Muscle layer of colon (tissue), 2 donors: ENCODE data around the gene KLC4.

Source experiments
- H3K27ac ChIP-seq: one replicate; pipeline ENCODE4 v1.7.0; 2013; ENCODE audit warnings: low read depth, mild to moderate bottlenecking, low read length, moderate library complexity
- H3K27me3 ChIP-seq, 2 donors: one replicate each; pipeline ENCODE4 v1.7.0; 2013; ENCODE audit warnings: low read length in 2 of 2, mild to moderate bottlenecking in 2 of 2; ENCODE audit not compliant: insufficient read depth in 2 of 2, control insufficient read depth in 1 of 2
- H3K36me3 ChIP-seq: one replicate; pipeline ENCODE4 v1.7.0; 2013; ENCODE audit warnings: mild to moderate bottlenecking, low read length; ENCODE audit not compliant: insufficient read depth
- H3K4me1 ChIP-seq: one replicate; pipeline ENCODE4 v1.7.0; 2013; ENCODE audit warnings: mild to moderate bottlenecking, low read length; ENCODE audit not compliant: insufficient read depth
- H3K4me3 ChIP-seq, 2 donors: one replicate each; pipeline ENCODE4 v1.7.0; 2013; ENCODE audit warnings: low read length in 2 of 2, low read depth in 1 of 2, mild to moderate bottlenecking in 1 of 2, moderate library complexity in 1 of 2
- H3K9ac ChIP-seq: one replicate; pipeline ENCODE4 v1.7.0; 2013; ENCODE audit warnings: low read length
- H3K9me3 ChIP-seq: one replicate; pipeline ENCODE4 v1.7.0; 2013; ENCODE audit warnings: mild to moderate bottlenecking, low read length
- donor health status: abdominal sarcoma.
- donor health status: Adenocarcinoma of cecum.

The KLC4 gene

DNA sequence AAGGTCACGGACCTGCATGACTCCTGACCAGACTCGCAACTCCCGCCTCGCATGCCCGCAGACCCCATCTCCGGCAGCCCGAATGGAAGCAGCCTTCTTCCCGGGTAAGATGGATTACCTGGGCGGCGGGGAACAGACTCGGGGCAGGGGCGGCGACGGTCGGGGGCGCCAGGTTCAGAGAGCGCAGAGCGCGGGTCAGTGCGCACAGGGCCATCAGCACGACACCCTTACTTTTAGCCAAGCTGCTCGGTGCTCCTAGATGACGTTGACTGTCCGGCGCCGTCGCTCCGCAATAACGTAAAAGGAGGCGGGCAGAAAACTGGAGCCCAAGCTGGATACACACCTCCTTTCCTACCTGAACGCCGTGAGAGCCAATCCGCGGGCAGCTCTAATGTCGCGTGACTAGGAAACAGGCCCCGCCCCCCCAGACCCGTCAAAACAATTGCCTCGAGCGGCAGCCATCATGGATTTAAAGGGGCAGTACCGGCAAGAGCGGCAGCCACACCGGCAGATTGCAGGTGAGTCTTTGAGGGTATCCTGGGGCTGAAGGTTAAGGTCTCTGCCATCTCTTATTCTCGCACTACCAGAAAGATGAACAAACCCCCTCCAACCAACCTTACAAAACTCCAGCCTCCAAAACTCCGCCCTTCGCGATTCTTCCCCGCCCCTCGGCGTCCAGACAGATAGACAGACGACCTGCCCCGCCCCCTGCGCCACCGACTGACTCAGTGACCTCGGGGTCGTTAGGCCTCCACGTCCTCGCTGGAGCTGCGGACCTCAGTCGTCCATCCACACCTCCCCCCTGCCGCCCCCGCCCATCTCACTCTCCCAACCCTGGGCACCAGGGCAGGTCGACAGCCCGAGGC lies at the start of gene KLC4, which contains the start of gene MRPL2:
TSS of gene KLC4 (plus strand) at position 464 of the 866 bp plus-strand sequence. CDS start 1,705 bp downstream, outside the sequence.
TSS of gene MRPL2 (minus strand) at position 267 of the 866 bp plus-strand sequence. CDS start at position 214, 53 bp downstream.
- Histone ChIP-seq H3K27ac (peak within 1 kb of the TSS; percentile 93), H3K9ac (peak within 1 kb of the TSS; percentile 82), H3K9me3 (no peaks in the 10 kb centered on the region), H3K36me3 (peaks cover 24% of the 10 kb centered on the region), H3K27me3 (no peaks in the 10 kb centered on the region), H3K4me1 (peaks cover 28% of the 10 kb centered on the region), H3K4me3 (peak within 1 kb of the TSS; percentile 83 to 97)

GRCh38 chr6:43011207-43011606 lies 48.2 kb upstream of the KLC4 start:
- peaks cover 57% of the 10 kb centered on the region for H3K36me3 ChIP-seq
- no peaks in the 10 kb centered on the region for H3K27me3 ChIP-seq
- H3K27ac ChIP-seq: no peak overlapping the region
- H3K4me1 ChIP-seq: peaks cover 28% of the 10 kb centered on the region
- no peak overlapping the region for H3K9ac ChIP-seq
- H3K4me3 ChIP-seq: no peak overlapping the region
- no peaks in the 10 kb centered on the region for H3K9me3 ChIP-seq

DNA sequence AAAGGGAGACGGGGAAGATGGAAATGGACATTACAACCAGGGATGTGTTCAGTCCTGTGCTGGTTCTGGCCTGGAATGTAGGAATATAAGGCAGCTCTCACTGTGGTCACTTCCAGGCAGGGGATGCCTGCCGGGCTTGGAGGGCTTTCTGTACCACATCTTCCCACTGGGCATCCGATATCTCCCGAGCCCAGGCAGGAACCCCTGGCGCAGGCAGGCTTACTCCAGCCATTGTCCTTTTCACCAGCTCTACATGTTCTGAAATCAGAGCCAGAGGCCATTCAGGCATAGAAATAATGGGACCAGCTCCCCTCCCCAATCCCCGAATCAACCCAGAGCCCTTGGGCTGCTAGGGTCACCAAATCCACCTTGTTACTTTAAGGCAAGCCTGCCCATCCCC lies 47.1 kb upstream of the KLC4 start:
- H3K27me3 ChIP-seq: no peaks in the 10 kb centered on the region
- H3K9ac ChIP-seq: peak overlapping the region; percentile 72
- H3K4me1 ChIP-seq: peaks cover 39% of the 10 kb centered on the region
- no peak overlapping the region for H3K4me3 ChIP-seq
- no peak overlapping the region for H3K27ac ChIP-seq
- H3K9me3 ChIP-seq: no peaks in the 10 kb centered on the region
- H3K36me3 ChIP-seq: peaks cover 48% of the 10 kb centered on the region

DNA sequence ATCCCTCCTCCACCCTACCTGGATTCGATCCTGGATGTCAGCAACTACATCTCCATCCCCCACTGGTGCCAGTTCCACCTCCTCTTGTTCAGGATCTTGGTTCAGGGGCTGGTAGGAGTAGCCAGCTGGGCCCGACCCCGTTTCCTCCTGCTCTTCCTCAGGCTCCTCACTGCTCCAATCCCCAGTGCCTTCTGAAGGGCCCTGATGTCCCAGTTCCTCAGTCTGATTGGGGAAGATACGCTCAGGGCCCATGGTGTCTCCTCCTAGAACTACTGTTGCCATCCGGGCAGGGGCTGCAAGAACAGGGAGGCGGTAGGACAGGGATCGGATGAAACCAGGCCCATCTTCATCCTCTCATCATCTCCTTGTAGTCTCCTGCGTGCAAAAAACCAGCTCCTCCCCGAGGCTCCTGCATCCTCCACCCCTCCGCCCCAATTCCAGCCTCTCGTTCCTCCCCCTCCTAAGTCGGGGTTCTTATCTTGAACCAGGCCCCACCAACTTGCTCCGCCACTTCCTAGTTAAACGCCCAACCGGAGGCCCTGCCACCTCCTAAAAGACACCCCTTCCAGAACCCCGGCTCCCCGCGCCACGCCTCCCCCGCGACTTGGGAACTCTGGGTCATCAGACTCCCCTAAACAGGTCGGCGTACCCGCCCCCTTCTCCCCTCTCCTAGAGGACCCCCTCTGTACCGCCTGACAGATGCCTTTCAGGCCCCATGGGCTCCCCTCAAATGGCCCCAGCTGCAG lies 46.2 kb upstream of the KLC4 start:
- peaks cover 39% of the 10 kb centered on the region for H3K4me1 ChIP-seq
- H3K36me3 ChIP-seq: peaks cover 46% of the 10 kb centered on the region
- no peaks in the 10 kb centered on the region for H3K27me3 ChIP-seq

GRCh38 chr6:43013843-43014433 lies 45.5 kb upstream of the KLC4 start, which contains the start of the genes KLHDC3 and MEA1:
TSS of gene KLHDC3 (plus strand) at chr6:43014249. CDS start at chr6:43017193, 2,944 bp downstream.
TSS of gene MEA1 (minus strand) at chr6:43013946. CDS start at chr6:43013813, 133 bp downstream.
- H3K9me3 ChIP-seq: no peaks in the 10 kb centered on the region
- H3K9ac ChIP-seq: peak within 1 kb of the TSS; percentile 85
- H3K36me3 ChIP-seq: peaks cover 46% of the 10 kb centered on the region
- H3K4me3 ChIP-seq: peak within 1 kb of the TSS; percentile 75 to 89
- H3K27me3 ChIP-seq: no peaks in the 10 kb centered on the region
- H3K27ac ChIP-seq: peak within 1 kb of the TSS; percentile 78
- peaks cover 39% of the 10 kb centered on the region for H3K4me1 ChIP-seq

More for the DNA sequence above, 46.2 kb upstream of the KLC4 start:
- peak overlapping the region; percentile 50 to 89 for H3K4me3 ChIP-seq
- H3K9me3 ChIP-seq: no peaks in the 10 kb centered on the region
- peak overlapping the region; percentile 78 for H3K27ac ChIP-seq
- H3K9ac ChIP-seq: peak overlapping the region; percentile 72

- Histone ChIP-seq H3K27me3 (no peaks in the 10 kb centered on the region), H3K4me1 (peaks cover 39% of the 10 kb centered on the region), H3K9me3 (no peaks in the 10 kb centered on the region), H3K9ac (peak overlapping the region; percentile 85), H3K4me3 (peak overlapping the region; percentile 75 to 89), H3K36me3 (peaks cover 46% of the 10 kb centered on the region), H3K27ac (peak overlapping the region; percentile 68)
Observed at GRCh38 chr6:43014434-43014909, 45.0 kb upstream of the KLC4 start.

DNA sequence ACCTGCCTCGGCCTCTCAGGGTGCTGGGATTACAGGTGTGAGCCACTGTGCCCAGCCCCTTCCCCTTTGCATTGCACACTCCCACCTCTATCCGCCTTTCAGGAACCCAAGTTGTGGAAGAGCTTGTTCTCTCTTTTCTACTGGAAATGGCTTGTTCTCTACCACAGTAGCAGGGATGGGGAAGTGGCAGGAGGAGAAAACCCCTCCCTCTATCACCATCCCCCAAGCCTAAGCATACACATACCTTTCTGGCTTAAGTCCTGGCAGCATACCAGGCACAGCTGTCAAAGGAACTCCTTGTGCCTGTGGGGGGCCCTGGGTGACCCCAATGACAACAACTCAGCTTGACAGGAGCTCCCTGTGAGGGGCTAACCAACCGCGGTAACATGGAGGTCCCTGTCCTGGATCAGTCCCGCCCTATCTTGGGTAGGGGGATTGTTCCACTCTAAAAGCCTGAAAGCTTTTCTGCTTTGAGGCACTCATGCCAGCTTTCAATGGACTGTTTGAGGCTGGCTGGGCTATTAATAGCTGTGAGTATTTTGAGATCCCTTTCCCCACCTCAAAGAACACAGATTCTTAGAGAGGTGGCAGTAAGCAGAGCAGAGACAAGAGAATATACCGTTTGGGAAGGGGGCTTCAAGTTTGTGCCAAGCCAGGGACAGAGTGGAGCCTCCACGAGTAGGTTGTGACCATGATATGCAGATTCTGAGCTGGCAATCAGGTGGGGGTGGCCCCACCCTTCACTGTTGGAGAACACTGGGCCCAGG lies 43.1 kb upstream of the KLC4 start:
- Histone ChIP-seq H3K4me3 (no peak overlapping the region), H3K9ac (no peak overlapping the region), H3K36me3 (peaks cover 37% of the 10 kb centered on the region), H3K9me3 (no peaks in the 10 kb centered on the region), H3K4me1 (peaks cover 47% of the 10 kb centered on the region), H3K27me3 (no peaks in the 10 kb centered on the region), H3K27ac (no peak overlapping the region)

DNA sequence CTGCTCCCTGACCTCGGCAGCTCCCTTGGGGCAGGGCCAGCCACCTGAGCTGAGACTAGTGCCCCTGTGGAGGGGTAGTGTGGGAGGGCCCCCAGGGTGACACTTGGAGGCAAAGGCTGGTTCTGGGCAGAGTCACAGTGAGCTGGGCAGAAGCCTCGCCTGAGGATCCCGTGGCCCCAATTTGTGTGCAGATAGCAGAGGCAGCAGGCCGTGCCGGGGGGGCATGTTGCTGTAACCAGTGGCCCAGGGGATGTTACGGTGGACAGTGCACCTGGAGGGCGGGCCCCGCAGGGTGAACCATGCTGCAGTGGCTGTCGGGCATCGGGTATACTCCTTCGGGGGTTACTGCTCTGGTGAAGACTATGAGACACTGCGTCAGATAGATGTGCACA lies 42.5 kb upstream of the KLC4 start:
- no peak overlapping the region for H3K4me3 ChIP-seq
- no peak overlapping the region for H3K27ac ChIP-seq
- H3K9ac ChIP-seq: no peak overlapping the region
- H3K36me3 ChIP-seq: peaks cover 31% of the 10 kb centered on the region
- H3K27me3 ChIP-seq: no peaks in the 10 kb centered on the region
- no peaks in the 10 kb centered on the region for H3K9me3 ChIP-seq
- H3K4me1 ChIP-seq: peaks cover 47% of the 10 kb centered on the region

DNA sequence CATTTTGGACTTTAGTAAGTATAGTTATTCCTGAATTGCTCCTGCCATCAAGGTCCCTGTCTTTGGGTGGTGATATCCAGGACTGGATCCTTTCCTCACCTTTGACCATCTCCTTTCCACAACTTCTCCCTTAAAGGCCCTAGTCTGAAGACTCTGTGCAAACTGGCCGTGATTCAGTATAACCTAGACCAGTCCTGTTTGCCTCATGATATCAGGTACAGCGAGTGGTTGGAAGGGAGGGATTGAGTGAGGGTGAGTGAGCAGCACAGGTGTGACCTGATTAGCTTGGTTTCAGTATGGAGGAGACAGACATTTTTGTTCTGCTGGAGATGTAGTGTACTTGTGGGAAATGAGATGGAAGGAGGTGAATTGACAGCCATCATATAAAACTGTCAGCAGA lies 40.3 kb upstream of the KLC4 start:
- H3K27ac ChIP-seq: no peak overlapping the region
- H3K9me3 ChIP-seq: no peaks in the 10 kb centered on the region
- H3K4me1 ChIP-seq: peaks cover 49% of the 10 kb centered on the region
- H3K27me3 ChIP-seq: no peaks in the 10 kb centered on the region
- peaks cover 30% of the 10 kb centered on the region for H3K36me3 ChIP-seq
- no peak overlapping the region for H3K4me3 ChIP-seq
- H3K9ac ChIP-seq: no peak overlapping the region

DNA sequence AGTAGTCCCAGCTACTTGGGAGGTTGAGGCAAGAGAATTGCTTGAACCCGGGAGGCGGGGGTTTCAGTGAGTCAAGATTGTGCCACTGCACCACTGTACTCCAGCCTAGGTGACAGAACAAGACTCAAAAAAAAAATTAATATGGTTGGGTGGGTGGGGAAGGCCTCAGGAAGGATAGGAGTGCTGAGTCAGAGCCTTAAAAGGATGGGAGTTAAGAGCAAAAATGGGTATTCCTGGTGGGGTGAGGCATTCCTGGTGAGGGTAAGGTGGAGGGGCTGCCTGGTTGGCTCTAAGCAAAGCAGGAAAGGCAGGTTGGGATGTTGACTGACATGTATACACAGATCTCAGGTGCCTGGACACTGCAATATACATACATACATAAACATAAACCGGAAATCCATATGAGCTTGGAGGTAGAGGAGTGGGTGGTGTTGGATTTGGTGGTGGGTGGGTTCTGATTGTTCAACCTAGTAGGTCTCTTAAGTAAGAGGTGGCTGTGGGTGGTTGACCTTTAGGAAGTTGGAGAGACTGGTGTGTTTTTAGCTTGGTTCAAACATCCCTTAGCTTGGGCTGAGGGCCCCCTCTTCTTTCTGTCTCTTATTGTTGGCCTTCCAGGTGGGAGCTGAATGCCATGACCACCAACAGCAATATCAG lies 39.3 kb upstream of the KLC4 start:
- Histone ChIP-seq H3K4me3 (no peak overlapping the region), H3K9me3 (no peaks in the 10 kb centered on the region), H3K36me3 (peaks cover 40% of the 10 kb centered on the region), H3K27ac (peak overlapping the region; percentile 90), H3K9ac (no peak overlapping the region), H3K4me1 (peaks cover 44% of the 10 kb centered on the region), H3K27me3 (no peaks in the 10 kb centered on the region)
